ENCODE data around the gene AGAP1.
"Not testable (repeated sequence)": the region's sequence is repeated elsewhere in the genome, so short reads cannot be mapped to it uniquely, and the experiment has no call there.

AGAP1 gene

DNA sequence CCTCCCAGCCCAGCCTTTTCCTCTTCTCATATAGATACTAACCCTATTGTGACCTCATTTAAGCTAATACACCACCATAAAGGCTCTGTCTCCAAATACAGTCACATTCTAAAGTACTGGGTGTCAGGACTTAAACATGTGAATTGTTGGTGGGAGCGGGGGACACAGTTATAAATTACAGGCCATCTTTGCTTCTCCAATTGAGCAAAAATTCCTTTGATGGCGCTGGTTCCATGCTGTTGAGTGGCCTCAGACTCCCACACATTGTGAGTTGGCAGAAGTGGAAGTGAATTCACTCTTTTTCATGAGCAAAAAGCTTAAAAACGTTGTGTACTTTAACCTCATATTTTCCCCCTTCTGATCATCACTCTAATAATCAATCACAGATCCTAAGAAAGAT, 628.4 kb downstream of the AGAP1 start:
- DNase-seq, result no peak

DNA sequence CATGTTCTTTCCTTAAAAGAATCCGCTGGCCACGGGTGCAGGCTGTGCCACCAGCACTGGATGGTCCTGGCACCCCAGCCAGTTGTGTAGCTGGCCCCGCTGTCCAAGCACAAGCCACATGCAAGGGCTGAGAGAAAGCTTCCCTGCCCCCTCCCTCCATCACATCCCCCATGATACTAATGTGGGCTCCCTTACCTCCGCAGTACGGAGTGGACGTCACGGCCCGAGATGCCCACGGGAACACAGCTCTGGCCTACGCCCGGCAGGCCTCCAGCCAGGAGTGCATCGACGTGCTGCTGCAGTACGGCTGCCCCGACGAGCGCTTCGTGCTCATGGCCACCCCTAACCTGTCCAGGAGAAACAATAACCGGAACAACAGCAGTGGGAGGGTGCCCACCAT, 629.9 kb downstream of the AGAP1 start:
- DNase-seq, result no peak

DNA sequence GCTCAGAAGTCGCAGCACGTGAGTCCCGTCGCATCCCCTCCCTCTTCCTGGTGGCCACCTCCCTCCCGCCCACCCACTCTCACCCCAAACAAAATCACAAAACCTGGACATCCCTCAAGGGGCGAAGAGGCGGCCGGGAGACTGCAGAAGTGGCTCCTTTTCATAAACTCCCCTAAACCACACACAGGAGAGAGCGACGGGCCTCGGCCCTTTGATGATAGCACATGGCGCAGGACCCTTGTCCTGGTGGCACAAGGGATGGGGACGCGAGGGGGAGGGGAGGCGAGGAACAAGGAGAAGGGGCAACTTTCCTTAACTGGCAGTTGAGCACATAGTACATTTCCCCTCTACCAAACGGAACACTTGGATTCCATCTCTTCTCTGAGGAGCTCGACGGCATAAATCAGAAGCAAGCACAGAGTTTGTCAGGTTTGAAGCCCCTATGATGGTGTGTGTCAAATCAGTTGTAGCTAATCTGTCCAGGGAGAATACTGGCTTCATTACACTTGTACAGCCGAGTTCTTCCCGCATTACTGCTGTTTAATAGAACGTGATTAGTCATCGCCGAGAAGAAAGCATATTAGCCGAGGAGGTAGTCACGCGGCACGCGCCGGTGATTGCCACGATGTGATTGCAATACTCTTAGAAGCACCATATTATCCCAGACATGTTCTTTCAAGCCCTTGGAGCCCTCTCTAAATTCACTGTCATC, 630.5 kb downstream of the AGAP1 start:
- DNase-seq, result no peak

DNA sequence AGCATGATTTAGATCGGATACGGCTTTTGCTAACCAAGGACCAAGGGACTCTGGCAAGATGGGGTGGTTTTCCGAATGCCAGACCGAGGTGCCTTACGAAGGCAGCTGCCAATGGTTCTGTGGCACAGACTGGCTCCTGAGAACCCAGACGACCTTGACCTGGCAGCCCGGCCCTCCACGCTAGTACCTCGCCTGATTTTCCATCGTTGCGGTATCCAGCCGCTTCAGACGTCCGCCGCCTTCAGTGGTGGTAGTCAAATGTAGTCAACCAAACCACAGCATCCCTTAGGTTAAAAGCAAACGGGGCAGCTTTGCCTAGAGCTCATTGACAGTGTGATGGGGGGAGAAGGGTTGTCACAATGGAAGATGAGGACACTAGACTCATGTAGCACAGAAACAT, 631.7 kb downstream of the AGAP1 start:
- no peak for DNase-seq

DNA sequence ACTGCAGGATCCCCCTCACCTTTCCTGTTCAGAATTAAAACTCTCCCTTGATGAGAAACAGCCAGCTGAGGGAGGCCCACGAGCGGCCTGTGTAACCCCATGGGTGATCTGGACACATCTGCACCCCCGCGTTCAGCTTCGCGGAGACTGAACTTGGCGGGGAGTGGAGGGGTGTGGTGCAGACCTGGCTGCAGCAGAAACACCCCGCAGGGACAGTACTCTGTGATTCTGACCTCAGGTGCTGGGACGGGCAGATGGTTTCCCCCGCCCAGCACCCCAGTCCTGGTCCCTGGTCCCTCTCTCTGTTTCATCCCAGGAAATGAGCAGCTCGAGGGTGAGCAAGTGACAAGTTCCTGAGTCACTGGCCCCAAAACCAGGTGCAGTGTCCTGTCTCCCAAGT, 633.2 kb downstream of the AGAP1 start:
- DNase-seq, result no peak

DNA sequence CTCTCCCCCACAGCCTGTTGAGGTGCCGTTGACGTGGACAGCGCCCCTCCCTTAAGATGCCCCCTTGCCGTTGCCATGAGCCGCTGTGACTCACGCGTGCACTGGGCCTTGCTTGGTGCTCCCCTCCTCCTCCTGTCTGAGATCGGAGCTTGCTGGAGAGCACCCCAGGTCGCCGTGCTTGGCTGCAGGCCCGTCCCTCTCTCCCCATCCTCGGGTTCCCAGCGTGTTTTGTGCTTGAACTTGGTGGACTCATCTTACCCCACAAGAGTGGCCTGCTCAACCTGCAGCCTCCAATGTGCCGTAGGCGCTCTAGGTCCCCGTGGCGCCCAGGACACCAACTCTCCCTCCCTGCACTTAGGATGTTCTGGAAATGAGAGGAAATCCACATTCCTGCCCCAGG, 634.5 kb downstream of the AGAP1 start:
- DNase-seq, result no peak

DNA sequence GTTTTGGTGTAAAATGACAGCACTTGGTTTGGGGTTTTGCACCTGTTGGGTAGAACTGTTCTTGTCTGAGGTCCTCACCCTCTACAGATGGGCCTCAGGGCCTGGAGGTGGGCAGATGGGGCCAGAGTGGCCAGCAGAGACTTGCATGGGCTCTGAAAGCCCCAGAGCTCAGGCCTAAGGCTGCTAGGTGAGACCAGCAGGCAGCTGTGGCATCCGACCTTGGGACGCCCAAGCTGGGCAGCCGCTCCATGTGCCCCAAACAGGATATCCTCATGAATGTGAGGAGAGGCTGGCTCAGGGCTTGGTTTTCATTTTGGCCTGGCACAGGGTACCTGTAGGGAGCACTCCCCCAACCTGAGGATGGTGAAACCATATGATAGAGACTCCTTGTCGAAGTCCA, 636.1 kb downstream of the AGAP1 start:
- DNase-seq, result no peak

DNA sequence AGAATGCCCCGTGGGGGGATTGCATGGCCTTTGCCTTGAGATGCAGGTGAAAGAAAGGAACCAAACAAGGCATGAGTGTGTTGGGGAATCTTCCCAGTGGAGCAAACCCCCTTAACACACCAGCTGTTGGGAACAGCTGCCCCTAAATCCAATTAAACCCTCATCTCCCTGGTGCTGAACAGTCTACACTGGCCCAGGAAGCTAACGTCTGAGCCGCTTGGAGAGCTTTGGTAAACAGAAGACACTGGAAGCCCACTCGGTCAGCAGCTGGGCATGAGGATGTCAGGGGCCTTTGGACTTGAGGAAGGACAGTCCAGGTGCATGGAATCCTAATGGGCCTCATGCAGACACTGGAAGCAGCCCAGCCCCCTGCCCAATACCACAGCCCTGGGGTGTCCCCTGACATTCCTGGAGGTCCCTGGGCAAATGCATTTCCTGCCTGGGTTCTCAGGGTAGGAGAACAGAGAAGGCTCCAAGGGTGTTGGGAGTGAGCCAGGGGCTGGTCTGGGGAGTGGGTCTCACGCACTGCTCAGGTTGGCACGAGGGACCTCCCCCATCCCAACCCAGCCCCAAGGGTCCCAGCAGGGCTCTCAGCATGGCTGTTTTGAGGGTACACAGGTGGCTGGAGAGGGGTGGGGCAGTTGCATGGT, 636.6 kb downstream of the AGAP1 start:
- DNase-seq, result no peak

DNA sequence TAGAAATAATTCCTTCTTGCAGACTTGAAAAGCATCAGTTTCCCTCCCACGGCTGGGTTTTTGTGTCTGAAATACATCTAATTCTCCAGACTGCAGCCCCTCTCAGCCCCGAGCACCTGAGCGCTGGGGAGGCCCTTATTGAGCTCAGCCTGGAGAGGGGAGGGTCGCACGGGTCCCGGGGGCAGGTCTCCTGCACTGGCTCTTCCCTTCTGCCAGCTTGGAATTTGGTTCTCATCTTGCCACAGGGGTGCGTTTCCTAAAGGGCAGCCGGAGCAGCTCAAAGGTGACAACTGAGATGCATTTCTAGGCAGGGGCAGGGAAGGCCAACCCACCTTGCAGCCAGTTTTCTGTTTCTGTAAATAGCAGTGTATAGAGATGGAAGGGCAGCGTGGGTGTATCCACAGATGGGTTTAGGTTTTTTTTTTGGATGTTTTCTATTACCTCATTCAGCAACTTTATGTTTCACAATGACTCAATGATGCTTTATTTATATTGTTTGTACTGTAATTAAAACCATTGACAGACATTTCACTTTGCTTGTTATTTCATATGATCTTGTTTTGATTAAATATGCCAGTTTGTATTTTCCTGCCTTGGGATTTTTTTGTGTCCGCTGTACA, 637.3 kb downstream of the AGAP1 start:
- DNase-seq, result no peak

DNA sequence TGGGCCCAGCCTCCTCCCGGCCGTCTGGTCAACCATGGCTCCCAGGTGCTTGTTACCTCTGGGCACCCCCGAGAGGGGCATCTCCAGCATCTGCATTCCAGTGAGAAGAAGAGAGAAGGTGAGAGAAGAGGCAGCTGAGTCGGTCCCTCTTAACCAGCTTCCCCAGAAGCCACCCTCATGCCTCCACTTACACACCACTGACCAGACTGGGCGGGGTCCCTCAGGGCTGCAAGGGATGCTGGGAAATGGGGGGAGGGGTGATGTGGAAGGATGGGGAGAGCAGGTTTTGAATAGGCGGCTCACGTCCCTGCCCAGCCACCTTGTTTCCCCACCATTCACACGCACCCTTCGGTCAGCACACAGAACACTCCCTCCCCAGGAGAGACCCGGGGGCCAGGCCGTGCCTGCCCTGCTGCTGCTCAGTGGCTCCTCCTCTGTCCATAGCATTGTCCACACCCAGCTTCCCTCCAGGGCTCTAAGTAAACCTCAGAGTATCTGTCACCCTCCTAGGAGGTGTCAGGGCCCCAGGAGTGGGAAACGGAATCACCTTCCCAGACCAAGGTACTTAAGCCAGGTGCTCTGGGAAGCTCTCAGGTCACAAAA, 639.7 kb downstream of the AGAP1 start:
- DNase-seq, result no peak

DNA sequence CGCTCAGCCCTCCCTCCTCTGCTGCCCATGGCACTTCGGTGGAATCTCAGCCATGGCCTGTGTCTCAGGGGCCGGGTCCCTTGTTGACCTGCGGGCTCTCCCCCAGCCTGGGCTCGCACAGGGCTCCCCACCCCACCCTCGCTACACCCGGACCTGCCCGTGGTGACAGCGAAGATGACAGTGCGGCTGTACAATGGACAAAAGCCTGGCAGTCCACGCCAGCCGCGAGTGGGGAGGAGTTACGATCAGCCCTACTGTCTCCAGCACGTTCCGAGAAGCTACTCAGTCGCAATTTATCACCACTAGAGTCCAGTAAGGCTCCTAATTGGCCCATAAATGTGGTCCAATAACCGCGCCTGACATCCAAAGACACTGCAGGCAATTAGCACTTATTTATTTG, 642.7 kb downstream of the AGAP1 start:
- DNase-seq, result no peak

DNA sequence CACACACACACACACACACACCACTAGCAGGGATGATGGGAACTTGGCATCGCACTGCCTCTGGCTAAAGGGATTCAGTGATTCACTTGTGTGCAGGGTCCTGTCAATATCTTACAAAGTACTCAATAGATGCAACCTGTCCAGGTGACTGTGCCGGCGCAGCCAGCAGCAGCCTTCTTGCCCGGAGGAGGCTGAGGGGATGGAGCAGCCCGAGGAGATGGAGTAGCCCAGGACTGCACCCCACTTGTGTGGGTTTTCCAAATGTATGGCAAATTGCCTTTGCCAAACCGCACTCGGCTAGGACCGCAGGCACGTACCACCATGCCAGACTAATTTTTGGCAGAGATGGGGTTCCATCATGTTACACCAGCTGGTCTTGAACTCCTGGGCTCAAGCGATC, 643.2 kb downstream of the AGAP1 start:
- DNase-seq, result no peak

DNA sequence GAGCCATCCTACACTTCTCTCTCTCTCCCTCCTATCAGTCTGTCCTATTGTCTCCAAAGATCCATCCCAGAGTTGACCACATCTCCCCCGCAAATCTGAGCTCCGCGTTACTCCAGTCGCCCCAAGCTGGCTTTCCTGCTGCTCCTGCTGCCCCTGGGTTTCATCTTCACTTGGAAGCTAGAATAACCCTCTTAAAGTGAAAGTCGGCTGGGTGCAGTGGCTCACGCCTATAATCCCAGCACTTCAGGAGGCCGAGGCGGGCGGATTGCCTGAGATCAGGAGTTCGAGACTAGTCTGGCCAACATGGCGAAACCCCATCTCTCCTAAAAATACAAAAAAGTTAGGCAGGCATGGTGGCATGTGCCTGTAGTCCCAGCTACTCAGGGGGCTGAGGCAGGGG, 647.8 kb downstream of the AGAP1 start:
- DNase-seq, result not testable (repeated sequence)

DNA sequence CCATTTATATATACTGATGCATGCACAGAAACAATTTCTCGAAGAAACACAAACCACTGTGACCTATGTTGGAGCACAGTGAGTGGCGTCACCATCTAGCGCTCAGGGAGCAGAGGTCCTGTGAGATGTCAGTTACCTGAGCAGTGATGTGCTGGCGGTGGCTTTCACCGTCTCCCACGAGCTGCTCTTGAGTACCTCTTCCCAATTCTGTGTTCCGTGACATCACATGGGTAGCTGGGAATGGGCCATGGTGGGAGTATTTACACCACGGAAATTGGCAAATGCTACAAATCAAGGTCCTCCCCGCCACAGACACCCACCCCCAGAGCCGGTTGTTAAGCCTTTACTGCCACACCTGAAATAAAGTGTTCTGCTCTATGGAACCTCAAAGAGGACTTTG, 650.0 kb downstream of the AGAP1 start:
- no peak for DNase-seq

DNA sequence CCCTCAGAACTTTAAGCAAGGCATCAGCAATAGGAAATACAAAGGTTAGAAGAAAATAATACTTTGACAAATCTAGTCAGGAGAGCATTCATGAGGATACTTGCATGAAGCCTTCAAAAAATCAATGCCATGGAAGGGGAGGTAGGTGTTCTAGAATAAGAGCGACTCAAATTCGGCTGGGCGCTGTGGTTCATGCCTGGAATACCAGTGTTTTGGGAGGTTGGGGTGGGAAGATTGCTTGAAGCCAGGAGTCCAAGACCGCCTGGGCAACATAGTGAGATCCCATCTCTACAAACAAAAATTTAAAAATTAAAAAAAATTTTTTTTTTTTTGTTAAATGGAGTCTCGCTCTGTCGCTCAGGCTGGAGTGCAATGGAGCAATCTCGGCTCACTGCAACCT, 652.6 kb downstream of the AGAP1 start:
- DNase-seq, result no peak

DNA sequence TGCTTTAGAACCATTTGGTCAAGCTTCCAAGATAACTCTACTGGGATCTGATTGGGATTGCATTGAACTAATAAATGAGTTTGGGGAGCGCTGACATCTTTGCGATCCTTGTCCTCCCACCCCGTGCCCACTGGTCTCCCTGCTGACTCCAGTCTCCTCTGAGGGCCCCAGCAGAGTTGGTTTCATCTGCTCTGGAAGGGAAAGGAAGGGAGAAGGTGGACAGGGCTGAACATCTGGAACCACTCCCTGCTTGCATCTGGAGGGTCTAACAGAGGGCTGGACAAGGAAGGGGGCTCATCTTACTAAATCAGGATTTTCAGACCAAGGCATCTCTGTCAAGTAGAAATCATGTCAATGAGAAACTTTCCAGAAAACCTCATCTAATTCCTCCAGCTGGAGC, 661.6 kb downstream of the AGAP1 start:
- no peak for DNase-seq

DNA sequence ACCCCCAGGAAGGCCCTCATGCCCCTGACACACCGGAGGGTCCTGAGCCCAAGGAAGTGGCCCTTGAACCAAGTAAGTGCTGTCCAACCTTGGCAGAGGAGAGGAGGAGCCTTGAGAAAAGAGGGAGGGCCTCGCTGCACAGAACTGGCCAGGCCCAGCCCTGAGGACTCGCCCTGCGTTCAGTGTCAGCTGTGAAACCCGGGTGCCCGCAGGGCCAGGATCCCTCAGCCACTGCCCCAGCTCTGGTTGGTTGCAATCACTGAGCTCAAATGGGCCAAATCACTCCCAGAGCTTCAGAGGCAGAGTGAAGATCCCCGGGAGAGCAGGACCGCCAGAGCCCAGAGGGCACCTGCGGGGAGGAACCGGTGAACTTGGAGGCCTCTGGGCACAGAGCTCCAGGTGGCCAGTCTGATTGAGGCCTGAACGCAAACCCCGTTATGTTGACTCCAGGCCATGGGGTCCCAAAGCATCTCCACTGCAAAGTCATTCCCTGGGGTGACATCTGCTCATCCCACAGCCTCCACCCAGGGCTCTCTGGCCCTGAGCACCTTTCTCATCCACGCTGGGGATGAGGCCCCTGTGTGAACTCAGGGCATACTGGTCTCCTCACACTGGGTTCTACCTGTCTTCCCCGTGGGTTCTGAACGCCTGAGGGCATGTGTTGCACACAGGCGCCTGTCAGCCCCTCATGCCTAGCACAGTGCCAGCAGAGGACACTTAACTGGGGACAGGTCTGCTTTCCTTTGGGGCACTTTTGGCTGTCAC, 662.4 kb downstream of the AGAP1 start:
- no peak for DNase-seq

DNA sequence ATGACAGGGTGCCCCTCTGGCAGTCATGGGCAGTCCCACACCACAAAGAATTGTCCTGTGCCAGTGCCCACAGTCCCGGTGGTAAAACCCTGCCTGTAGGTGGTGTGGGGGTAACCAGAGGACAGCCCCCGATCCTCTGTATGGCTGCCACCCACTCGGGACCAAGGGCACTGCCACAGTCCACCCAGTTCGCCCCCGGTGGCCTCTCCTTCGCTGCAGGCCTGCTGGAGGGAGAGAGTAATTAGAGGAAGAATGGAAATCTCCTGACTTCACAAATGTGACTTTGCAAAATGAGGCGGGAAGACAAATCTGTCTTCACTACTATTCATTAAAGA, 663.0 kb downstream of the AGAP1 start:
- DNase-seq, result no peak

DNA sequence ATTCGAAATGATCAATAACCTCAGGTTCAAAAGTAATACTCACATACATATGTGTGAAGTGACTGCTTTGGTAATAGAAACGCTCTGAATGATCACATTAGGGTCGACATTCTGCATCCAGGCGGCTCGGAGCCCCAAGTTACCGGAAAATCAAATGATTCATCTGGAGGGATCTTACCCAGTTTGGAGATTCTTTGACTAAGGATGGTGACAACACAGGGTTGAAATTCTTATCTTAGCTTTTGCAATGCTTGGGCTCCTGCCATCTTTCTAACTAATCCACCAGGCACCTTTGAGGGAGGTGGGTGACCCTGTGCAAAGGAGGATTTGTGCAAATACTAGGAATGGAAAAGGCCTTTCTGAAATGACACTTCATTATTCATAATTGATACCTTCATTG, 663.5 kb downstream of the AGAP1 start:
- DNase-seq, result no peak

DNA sequence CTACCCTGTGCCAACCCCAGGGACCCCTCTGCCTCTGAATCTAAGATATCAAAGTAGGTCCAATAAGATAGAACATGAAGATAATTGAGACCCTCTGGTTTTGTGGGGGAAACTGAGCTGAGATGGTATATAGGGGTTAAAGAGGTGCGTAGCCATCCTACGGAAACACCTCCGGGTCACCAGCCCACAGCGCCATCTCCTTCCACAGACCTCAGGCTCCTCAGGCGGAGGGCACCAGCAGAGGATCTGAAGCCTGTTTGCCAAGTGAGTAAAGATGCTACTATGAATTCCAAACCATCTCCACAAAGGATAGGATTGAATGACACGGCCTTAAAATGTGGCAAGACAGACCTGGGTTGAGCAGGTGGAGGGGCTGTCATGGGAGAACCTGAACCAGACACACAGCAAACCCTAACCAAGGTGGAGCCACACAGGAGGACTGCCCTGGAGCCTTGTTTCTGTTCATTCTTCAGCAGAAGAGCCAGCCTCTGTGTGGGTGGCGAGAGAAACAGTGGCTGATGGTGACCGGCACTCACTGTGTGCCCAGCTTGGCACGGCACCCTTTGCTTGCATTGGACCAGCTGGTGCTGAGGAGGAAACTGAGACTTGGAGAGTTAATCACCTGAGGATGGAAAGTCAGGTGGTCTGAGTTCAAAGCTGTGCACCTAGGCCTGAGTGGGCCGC, 664.1 kb downstream of the AGAP1 start:
- no peak for DNase-seq

DNA sequence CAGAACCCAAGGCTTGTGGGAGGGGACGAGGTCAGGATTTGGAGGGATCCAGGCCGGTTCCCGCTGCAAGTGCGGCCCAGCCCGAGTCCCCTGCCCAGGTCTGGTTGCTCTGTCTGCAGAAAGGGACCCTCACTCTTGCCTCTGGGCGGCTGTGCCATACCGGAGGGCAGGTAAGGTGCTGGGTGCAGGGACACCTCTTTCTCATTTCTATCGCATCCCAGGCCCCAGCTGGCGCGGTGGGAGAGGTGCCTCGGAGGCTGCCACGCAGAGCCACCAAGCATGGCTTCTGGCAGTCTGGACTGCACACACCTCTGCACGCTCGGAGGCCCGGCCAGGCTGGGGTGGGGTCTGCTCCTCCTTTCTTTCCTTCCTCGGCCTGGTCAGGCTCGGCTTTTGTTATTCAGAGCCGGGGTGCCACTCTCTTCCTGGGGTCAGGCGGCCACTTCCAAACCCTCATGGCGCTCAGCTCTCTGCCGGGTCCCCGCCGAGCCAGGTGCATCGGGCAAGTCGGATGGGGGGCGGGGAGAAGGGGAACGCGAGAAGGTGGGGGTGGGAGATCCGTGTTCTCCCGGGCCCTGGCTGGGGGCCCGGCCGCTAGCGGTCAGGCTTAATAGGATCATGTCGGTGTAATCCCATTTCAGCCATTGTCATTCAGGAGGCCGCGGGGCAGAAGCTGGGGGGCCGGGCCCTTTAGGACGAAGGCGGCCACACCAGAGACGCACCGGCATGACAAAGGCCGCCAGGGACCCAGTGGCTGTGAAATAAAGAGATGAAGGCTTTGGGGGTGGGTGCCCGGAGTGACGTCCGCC, 665.3 kb downstream of the AGAP1 start:
- DNase-seq, result no peak

DNA sequence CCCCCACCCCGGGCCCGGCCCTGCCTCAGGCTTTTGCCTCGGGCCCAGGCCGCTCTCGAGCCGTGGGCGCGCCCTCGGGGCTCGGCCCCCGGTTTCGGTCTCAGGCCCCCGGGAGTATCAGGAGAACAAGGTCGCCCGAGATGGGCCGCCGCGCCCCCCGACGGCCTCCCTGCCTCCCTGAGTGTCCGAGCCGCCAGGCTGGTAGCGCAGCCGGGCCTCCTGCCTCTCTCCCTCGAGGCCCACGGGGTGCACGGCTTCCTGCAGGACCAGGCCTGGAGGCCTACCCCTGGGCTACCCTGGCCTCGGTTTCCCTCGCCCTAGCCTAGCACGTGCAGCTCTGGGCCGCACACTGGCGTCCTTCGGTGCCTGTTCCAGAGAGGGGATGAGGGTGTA, 665.9 kb downstream of the AGAP1 start:
- no peak for DNase-seq

Data from NCI-H1417 treated with DMSO at 0.1 percent for 48 hours (cell line).